8988T (cell line): ENCODE data around the gene IRGQ.
A peak's percentile ranks its signal among the peaks of the same experiment; 100 is the strongest.
"Not testable (repeated sequence)": the region's sequence is repeated elsewhere in the genome, so short reads cannot be mapped to it uniquely, and the experiment has no call there.

ENCODE experiments used
- DNase-seq: peaks from one replicate; pipeline ENCODE4 v3.0.0; 2011

The IRGQ gene

GRCh38 chr19:43623889-43624670 is 28.1 kb upstream of the IRGQ start:
- DNase-seq = no peak

GRCh38 chr19:43622956-43623355 is 27.0 kb upstream of the IRGQ start:
- no peak for DNase-seq

DNA sequence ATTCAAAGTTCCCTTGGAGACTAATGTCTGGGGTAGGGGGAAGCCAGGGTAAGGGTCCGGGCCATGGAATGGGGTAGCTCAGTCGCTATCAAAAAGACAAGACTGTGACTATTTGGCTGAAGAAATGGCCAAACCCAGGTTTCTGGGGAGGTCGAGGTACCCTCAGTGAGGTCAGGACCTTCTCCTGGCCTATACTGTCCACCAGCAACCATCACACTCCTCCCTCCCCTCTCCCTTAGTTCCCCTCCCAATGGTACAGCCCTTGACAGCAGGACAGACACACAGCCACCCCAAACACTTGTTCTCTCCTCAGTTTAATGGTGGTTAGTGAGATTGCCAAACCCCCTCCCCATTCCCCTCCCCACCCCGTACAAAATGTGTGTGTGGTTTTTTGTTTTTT is 26.1 kb upstream of the IRGQ start:
- no peak for DNase-seq

- DNase-seq = no peak
Measured at GRCh38 chr19:43620061-43621001, 24.4 kb upstream of the IRGQ start.

- peak; percentile 82 for DNase-seq
Measured at GRCh38 chr19:43619262-43620060, 23.5 kb upstream of the IRGQ start, which contains the start of gene ZNF428. Gene ZNF428 (minus strand): TSS chr19:43619629. CDS start chr19:43614304, 5,325 bp downstream.

DNA sequence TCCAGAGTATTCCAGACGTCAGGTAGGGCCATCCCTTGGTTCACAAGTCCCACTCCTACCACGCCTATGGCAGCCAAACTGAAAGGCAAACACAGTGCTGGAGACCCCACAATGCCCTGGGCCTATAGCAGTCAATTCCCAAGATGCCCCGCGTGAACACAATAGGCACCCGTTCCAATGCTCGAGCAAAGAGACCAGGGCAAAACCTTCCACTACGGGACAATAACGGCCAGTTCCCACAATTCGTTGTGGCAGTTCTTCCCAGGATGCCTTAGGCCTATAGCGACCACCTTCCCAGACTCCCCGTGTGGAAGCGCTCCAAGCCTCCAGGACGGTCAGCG is 23.0 kb upstream of the IRGQ start:
- no peak for DNase-seq

GRCh38 chr19:43616954-43617353 is 21.0 kb upstream of the IRGQ start:
- DNase-seq = no peak

GRCh38 chr19:43616306-43616705 is 20.4 kb upstream of the IRGQ start:
- no peak for DNase-seq

- no peak for DNase-seq
Measured at GRCh38 chr19:43612374-43612773, 16.4 kb upstream of the IRGQ start.

- DNase-seq = no peak
Measured at GRCh38 chr19:43611788-43612187, 15.9 kb upstream of the IRGQ start, which contains the start of gene SRRM5. Gene SRRM5 (plus strand): TSS chr19:43612088. CDS start chr19:43612122, 34 bp downstream.

DNA sequence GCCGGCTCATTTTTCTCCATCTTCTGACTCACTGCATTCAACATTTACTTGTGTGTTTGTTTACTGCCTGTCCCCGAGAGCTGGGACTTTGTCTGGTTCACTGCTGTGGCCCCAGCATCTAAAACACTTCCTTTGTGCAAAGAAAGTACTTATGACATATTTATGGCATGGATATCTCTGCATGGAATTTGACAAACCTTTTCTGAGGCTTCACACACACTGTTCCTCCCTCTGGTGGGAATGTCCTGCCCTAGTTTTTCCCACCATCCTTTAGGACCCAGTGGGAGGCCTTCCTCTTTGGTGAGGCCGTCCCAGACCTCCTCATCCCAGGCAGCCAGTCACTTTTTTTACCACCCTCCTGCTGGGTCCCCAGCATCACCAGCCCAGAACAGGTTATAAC is 14.6 kb upstream of the IRGQ start:
- no peak for DNase-seq

DNA sequence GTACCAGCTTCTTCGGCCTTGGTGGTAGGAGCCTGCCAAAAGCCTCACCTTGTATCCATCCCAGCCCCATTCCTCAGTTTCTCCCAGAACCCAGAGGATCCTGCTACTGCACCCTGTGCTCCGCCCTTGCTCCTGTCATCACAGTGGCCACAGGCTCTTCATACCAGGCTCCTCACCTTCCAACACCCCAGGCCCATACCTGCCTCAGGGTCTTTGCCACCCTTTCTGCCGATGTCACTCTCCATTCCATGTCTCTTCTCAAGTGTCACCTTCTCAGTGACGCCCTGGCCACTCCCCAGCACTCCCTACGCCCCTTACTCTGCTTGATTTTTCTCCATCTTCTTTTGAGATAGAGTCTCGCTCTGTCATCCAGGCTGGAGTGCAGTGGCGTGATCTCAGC is 13.9 kb upstream of the IRGQ start:
- no peak for DNase-seq

- DNase-seq = no peak
Measured at GRCh38 chr19:43607238-43608205, 11.6 kb upstream of the IRGQ start.

DNA sequence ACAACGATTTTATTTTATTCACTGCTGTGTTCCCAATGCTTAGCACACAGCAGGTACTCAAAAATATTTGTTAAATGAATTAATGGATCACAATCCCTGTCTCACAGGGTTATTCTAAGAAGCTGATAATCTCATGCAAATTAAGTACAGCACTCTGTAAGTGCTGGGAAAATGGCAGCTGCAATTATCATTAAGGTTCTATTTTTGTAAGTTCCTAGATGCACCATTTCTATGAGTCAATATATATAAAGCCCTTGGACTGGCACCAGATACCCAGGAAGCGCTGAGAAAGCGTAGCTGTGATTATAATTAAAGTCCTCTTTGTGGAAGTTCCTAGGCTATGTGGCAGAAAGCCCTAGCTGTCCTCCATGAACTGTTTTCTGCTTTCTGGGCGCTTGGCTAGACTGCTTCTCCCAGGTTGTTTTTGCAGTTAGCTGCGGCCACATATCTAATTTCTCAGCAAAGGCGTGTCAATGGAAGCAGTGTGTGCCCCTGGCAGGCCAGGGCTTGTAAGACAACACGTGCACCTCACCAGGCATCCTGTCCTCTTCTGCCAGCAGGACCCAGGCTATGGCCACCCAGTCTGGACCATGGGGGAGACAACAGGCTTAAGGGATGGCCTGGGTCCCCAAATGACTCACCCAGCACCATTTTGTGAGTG is 10.8 kb upstream of the IRGQ start:
- no peak for DNase-seq

DNA sequence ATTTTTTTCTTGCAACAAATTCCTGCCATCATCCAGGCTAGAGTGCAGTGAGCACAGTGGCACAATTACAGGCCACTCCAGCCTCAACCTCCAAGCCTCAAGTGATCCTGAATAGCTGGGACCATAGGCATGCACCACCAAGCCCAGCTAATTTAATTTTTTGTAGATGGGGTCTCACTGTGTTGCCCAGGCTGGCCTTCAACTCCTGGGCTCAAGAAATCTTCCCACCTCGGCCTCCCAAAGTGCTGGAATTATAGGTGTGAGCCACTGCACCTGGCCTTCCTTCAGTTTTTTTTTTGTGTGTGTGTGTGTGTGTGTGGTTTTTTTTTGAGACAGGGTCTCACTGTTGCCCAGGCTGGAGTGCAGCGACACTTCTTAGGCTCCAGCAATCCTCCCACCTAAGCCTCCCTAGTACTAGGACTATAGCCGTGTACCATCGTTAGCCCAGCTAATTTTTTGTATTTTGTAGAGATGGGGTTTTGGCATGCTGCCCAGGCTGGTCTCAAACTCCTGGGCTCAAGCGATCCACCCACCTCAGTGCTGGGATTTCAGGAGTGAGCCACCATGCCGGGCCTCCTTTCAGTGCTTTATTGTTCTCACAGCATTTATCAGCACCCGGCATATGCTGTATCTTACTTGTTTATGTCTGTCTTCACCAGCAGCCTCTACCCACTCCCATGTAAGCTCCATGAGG is 10.1 kb upstream of the IRGQ start:
- DNase-seq = no peak

- not testable (repeated sequence) for DNase-seq
Measured at GRCh38 chr19:43600326-43600725, 4.4 kb upstream of the IRGQ start.

GRCh38 chr19:43599635-43600295 is 3.8 kb upstream of the IRGQ start:
- no peak for DNase-seq

- no peak for DNase-seq
Measured at GRCh38 chr19:43598445-43599240, 2.7 kb upstream of the IRGQ start.

- no peak for DNase-seq
Measured at GRCh38 chr19:43597876-43598275, 1.9 kb upstream of the IRGQ start.
